CD4-positive, CD25-positive, alpha-beta regulatory T cell (primary cell): Measurements from ENCODE around the gene SLC10A7. TPM values are rescaled to one million over a fixed set of nuclear protein-coding genes. Genes with fewer than 3 reads are reported as not detected.

Experiments used
- ATAC-seq, 2 donors: fragments of 150-1000 bp; cut with Tn5 transposase; one replicate each; pipeline ENCODE4 v1.10.0; 2021; ENCODE audit warnings: low read depth in 2 of 2, moderate number of reproducible peaks in 2 of 2, moderate library complexity in 1 of 2
- DNase-seq, 3 donors: peaks; one replicate each; pipeline versions ENCODE4 v3.0.0 to v3.0.0-alpha.2; 2012 to 2022; ENCODE audit warnings: mixed read lengths in 1 of 3
- H3K27ac ChIP-seq: one replicate; pipeline ENCODE4 v1.7.0; 2013; ENCODE audit warnings: mild to moderate bottlenecking, low read length; ENCODE audit not compliant: insufficient read depth, poor library complexity, severe bottlenecking
- H3K27me3 ChIP-seq: one replicate; pipeline ENCODE4 v1.7.0; 2013; ENCODE audit warnings: low read length; ENCODE audit not compliant: control insufficient read depth, insufficient read depth
- H3K36me3 ChIP-seq: one replicate; pipeline ENCODE4 v1.7.0; 2013; ENCODE audit warnings: mild to moderate bottlenecking, low read length, moderate library complexity; ENCODE audit not compliant: control insufficient read depth, insufficient read depth
- H3K4me1 ChIP-seq: 2 replicates; pipeline ENCODE4 v1.7.0; 2013; ENCODE audit warnings: mild to moderate bottlenecking, low read length; ENCODE audit not compliant: insufficient read depth, control insufficient read depth, poor library complexity, severe bottlenecking
- H3K4me3 ChIP-seq: one replicate; pipeline ENCODE4 v1.7.0; 2013; ENCODE audit warnings: low read depth, mild to moderate bottlenecking, low read length, moderate library complexity
- H3K9me3 ChIP-seq, 2 experiments: 1 replicate in 1 of 2; 2 replicates in 1 of 2; pipeline ENCODE4 v1.7.0; 2013; ENCODE audit warnings: low read length in 2 of 2, mild to moderate bottlenecking in 1 of 2, moderate library complexity in 1 of 2; ENCODE audit not compliant: control insufficient read depth in 2 of 2
- H3K27ac Mint-ChIP-seq, 3 donors: one replicate each; pipeline ENCODE4 v1.8.0; 2020 to 2022; ENCODE audit warnings: mild to moderate bottlenecking in 3 of 3, mixed read lengths in 3 of 3, moderate library complexity in 2 of 3
- H3K27me3 Mint-ChIP-seq: one replicate; pipeline ENCODE4 v1.8.0; 2022; ENCODE audit warnings: mild to moderate bottlenecking, mixed read lengths
- H3K36me3 Mint-ChIP-seq: one replicate; pipeline ENCODE4 v1.8.0; 2020; ENCODE audit warnings: mixed read lengths
- H3K4me1 Mint-ChIP-seq, 4 donors: one replicate each; pipeline ENCODE4 v1.8.0; 2020 to 2022; ENCODE audit warnings: mixed read lengths in 4 of 4, mild to moderate bottlenecking in 1 of 4
- H3K4me3 Mint-ChIP-seq, 4 donors: one replicate each; pipeline ENCODE4 v1.8.0; 2020 to 2022; ENCODE audit warnings: mild to moderate bottlenecking in 4 of 4, mixed read lengths in 4 of 4, moderate library complexity in 3 of 4
- H3K9me3 Mint-ChIP-seq, 7 donors: one replicate each; pipeline ENCODE4 v1.8.0; 2020 to 2022; ENCODE audit warnings: mixed read lengths in 7 of 7, mild to moderate bottlenecking in 3 of 7, moderate library complexity in 2 of 7
- polyA plus RNA-seq, 4 donors: library from polyadenylated mRNA; unstranded; fragments of 300-500 nt; fragmentation: Illumina TruSeq; gene quantifications; one replicate each; pipeline ENCODE4 v1.2.3, GENCODE V29; 2021
- total RNA-seq: library from RNA; stranded (reverse); gene quantifications from one replicate; pipeline ENCODE4 v1.2.3, GENCODE V29; 2022

SLC10A7 gene, protein sequence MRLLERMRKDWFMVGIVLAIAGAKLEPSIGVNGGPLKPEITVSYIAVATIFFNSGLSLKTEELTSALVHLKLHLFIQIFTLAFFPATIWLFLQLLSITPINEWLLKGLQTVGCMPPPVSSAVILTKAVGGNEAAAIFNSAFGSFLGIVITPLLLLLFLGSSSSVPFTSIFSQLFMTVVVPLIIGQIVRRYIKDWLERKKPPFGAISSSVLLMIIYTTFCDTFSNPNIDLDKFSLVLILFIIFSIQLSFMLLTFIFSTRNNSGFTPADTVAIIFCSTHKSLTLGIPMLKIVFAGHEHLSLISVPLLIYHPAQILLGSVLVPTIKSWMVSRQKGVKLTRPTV
- 24.1 TPM for total RNA-seq
- polyA plus RNA-seq, result 10 to 100 TPM in 2 of 4 donors, 1 to 10 TPM in 2; 8.6 to 15.2 (median 10.2) TPM

DNA sequence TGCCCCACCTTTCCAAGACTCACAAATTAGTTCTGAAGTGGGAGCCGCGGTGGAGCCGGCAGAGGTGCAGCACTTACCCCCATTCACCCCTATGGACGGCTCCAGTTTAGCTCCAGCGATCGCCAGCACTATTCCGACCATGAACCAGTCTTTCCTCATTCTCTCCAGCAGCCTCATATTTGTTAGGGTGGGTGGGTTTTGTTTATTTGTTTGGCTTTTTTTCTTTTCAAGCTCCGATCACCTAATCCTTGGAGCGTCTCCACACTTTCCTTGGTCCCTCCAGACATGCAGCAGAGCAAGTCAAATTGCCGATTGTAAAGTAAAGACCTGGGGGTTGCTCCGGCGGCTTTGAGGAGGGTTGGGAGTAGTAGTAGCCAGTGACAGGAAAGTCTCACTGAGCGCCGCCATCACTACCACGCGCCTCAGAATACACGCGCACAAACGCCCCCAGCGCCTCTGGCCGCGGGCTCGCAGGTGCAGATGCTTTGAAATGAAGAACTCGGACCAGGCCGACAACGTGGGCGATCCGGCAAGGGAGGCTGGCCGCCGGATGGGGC is at the start of gene SLC10A7:
Gene SLC10A7 (minus strand): TSS at position 400 of the 557 bp plus-strand sequence. CDS start 223 bp downstream, at position 177.
- ATAC-seq (peak; percentile 82 to 83), DNase-seq (peak; percentile 55 to 82 (median 74))
- Histone ChIP-seq H3K36me3 (no peaks in the 10 kb centered on the region), H3K4me3 (peak within 1 kb of the TSS; percentile 99), H3K27me3 (no peaks in the 10 kb centered on the region), H3K4me1 (peaks cover 31% of the 10 kb centered on the region), H3K27ac (peak within 1 kb of the TSS; percentile 77), H3K9me3 (no peaks in the 10 kb centered on the region)
- no peak within 1 kb of the TSS for H3K4me3 Mint-ChIP-seq
- H3K36me3 Mint-ChIP-seq, result peaks cover 6% of the 10 kb centered on the region
- H3K27me3 Mint-ChIP-seq, result peaks cover 5% of the 10 kb centered on the region
- no peaks in the 10 kb centered on the region for H3K9me3 Mint-ChIP-seq
- no peak within 1 kb of the TSS for H3K27ac Mint-ChIP-seq
- peaks cover 29 to 40% (median 32%) of the 10 kb centered on the region in 4 donors for H3K4me1 Mint-ChIP-seq

DNA sequence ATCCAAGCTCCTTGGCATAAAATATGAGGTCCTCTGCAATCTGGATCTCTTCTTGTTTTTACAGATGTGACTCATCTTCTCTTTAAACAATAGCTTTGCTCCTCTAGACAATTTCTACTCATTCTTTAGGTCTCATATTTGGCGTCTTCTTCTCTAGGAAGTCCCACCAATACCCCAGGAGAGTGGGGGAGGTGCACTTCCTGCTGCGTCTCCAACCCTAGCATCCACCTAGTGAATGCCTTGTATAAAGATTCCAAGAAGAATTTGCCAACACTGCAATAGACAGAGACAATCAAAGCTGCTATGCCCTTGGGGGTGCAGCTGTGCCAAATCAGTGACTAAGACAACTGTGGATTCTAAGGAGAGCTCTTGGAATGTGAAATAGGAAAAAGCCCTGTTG is 45.7 kb upstream of the SLC10A7 start:
- Mint-ChIP-seq H3K4me1 (no peaks in the 10 kb centered on the region), H3K4me3 (no peak overlapping the region), H3K36me3 (no peaks in the 10 kb centered on the region), H3K27me3 (peaks cover 5% of the 10 kb centered on the region), H3K9me3 (no peaks in the 10 kb centered on the region), H3K27ac (no peak overlapping the region)
- Histone ChIP-seq H3K27me3 (peaks cover 5% of the 10 kb centered on the region), H3K9me3 (no peaks in the 10 kb centered on the region), H3K27ac (no peak overlapping the region), H3K36me3 (no peaks in the 10 kb centered on the region), H3K4me3 (no peak overlapping the region), H3K4me1 (no peaks in the 10 kb centered on the region)
- no peak for DNase-seq
- no peak for ATAC-seq

DNA sequence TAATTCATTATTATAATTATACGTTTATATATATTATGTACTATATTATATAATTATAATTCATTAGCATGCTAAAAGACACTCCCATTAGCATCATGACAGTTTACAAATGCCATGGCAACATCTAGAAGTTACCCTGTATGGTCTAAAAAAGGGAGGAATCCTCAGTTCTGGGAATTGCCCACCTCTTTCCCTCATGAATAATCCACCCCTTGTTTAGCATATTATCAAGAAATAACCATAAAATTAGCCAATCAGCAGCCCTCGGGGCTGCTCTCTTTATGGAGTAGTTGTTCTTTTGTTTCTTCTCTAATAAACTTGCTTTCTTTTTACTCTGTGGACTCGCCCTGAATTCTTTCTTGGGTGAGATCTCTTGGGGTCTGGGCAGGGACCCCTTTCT is 42.8 kb upstream of the SLC10A7 start:
- Histone ChIP-seq H3K4me1 (no peaks in the 10 kb centered on the region), H3K9me3 (no peaks in the 10 kb centered on the region), H3K4me3 (no peak overlapping the region), H3K27ac (no peak overlapping the region), H3K27me3 (peaks cover 9% of the 10 kb centered on the region), H3K36me3 (no peaks in the 10 kb centered on the region)
- Mint-ChIP-seq H3K4me3 (no peak overlapping the region), H3K27me3 (peaks cover 8% of the 10 kb centered on the region), H3K4me1 (no peaks in the 10 kb centered on the region), H3K27ac (no peak overlapping the region), H3K36me3 (no peaks in the 10 kb centered on the region), H3K9me3 (peaks cover 0 to 1% (median 0%) of the 10 kb centered on the region in 7 donors)
- ATAC-seq (no peak), DNase-seq (no peak)

DNA sequence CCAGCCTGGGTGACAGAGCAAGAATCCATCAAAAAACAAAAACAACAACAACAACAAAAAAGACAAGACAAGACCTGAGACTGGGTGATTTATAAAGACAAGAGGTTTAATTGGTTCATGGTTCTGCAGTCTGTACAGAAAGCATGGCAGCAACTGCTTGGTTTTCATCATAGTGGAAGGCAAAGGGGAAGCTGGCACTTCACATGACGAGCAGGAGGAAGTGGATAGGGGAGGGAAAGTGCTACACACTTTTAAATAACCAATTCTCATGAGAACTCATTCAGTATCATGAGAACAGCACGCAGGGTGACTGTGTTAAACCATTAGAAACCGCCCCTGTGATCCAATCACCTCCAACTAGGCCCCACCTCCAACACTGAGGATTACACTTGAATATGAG is 28.4 kb upstream of the SLC10A7 start:
- H3K4me3 ChIP-seq, result no peak overlapping the region
- H3K4me1 ChIP-seq, result no peaks in the 10 kb centered on the region
- Mint-ChIP-seq H3K27me3 (peaks cover 8% of the 10 kb centered on the region), H3K4me1 (no peaks in the 10 kb centered on the region), H3K9me3 (peaks cover 0 to 5% (median 0%) of the 10 kb centered on the region in 7 donors), H3K36me3 (no peaks in the 10 kb centered on the region), H3K4me3 (no peak overlapping the region), H3K27ac (no peak overlapping the region)
- no peaks in the 10 kb centered on the region for H3K9me3 ChIP-seq
- no peak overlapping the region for H3K27ac ChIP-seq
- no peaks in the 10 kb centered on the region for H3K36me3 ChIP-seq
- no peaks in the 10 kb centered on the region for H3K27me3 ChIP-seq
- ATAC-seq (no peak), DNase-seq (no peak)

DNA sequence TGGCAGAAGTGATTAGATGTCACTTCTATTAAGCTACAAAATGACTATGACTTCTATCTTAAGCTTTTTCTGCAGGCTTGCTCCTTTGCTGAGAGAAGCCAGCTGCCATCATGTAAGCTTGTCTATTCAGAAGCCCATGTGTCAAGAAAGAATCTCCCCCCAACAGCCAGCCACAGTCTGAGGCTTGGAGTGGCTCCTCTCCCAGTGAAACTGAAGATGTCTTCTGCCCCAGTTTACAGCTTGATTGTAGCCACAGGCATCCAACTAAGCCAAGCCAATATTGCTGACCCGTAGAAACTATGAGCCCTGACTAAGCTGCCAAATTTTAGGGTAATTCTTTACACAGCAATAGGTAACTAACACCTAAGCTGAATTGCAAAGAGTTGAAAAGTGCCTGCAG is 26.7 kb upstream of the SLC10A7 start:
- Histone ChIP-seq H3K27me3 (no peaks in the 10 kb centered on the region), H3K36me3 (no peaks in the 10 kb centered on the region), H3K27ac (no peak overlapping the region), H3K4me1 (no peaks in the 10 kb centered on the region), H3K9me3 (peaks cover 2 to 3% of the 10 kb centered on the region in 2 experiments), H3K4me3 (no peak overlapping the region)
- DNase-seq (no peak), ATAC-seq (no peak)
- Mint-ChIP-seq H3K36me3 (no peaks in the 10 kb centered on the region), H3K9me3 (peaks cover 0 to 11% (median 2%) of the 10 kb centered on the region in 7 donors), H3K4me3 (no peak overlapping the region), H3K27ac (no peak overlapping the region), H3K4me1 (no peaks in the 10 kb centered on the region), H3K27me3 (peaks cover 13% of the 10 kb centered on the region)

DNA sequence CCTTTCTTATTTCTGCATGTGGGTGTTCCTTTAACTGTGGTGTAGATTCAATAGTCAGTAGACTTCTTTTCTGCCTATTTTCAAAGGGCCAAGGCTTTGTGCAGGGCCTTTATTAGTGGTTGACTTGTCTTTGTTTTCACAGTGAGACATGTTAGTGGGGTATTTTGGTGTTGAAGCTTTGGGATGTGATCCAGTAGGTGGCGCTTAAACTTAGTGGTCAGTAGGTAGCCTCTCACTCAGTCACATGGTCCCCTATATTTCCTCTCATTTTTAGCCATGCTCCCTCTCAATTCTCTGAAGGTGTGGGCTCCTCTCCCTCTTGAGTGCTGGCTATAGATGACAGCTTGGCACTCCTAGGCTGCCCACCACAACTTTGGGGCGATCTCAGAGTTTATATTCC is 23.4 kb upstream of the SLC10A7 start:
- Mint-ChIP-seq H3K36me3 (no peaks in the 10 kb centered on the region), H3K9me3 (peaks cover 0 to 25% (median 8%) of the 10 kb centered on the region in 7 donors), H3K27me3 (peaks cover 12% of the 10 kb centered on the region), H3K27ac (no peak overlapping the region), H3K4me1 (no peaks in the 10 kb centered on the region), H3K4me3 (no peak overlapping the region)
- H3K4me3 ChIP-seq, result no peak overlapping the region
- H3K36me3 ChIP-seq, result no peaks in the 10 kb centered on the region
- H3K27me3 ChIP-seq, result no peaks in the 10 kb centered on the region
- peaks cover 2 to 4% of the 10 kb centered on the region in 2 experiments for H3K9me3 ChIP-seq
- DNase-seq (no peak), ATAC-seq (no peak)
- no peak overlapping the region for H3K27ac ChIP-seq
- H3K4me1 ChIP-seq, result no peaks in the 10 kb centered on the region

DNA sequence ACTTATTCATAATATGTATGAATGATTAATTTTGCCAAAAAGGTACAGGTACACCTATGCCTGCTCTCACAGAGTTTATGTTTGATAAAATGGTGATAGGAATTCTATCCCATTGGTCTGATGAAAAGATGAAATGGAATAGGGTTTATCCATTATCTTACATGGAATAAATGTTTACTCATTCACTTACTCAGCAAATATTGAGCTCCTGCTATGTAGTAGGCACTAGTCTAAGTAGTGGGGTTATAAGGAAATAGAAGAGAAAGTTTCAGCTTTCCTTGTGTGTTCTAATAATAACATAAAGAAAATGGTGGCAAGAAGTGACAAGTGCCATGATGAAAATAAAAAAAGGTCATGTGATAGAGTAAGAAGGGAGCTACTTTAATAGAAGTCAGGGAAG is 12.4 kb upstream of the SLC10A7 start:
- DNase-seq, result no peak
- no peak for ATAC-seq
- Mint-ChIP-seq H3K27ac (no peak overlapping the region), H3K4me3 (no peak overlapping the region), H3K27me3 (peaks cover 4% of the 10 kb centered on the region), H3K9me3 (peaks cover 0 to 18% (median 9%) of the 10 kb centered on the region in 7 donors), H3K36me3 (no peaks in the 10 kb centered on the region), H3K4me1 (no peaks in the 10 kb centered on the region)
- Histone ChIP-seq H3K4me3 (no peak overlapping the region), H3K27me3 (no peaks in the 10 kb centered on the region), H3K27ac (no peak overlapping the region), H3K36me3 (no peaks in the 10 kb centered on the region), H3K4me1 (no peaks in the 10 kb centered on the region), H3K9me3 (peaks cover 0 to 6% of the 10 kb centered on the region in 2 experiments)
